Stimulated activated CD4-positive, alpha-beta T cell treated with anti-CD3 and anti-CD28 coated beads, Interleukin-1b, Interleukin-23, amount 100 ng/mL, for 4 hours (primary cell): ENCODE results near the gene SOX1.

ENCODE experiments used
- DNase-seq, 2 donors: peaks; one replicate each; pipeline ENCODE4 v3.0.0-alpha.2; 2020; ENCODE audit warnings: low read depth in 2 of 2

The SOX1 gene

GRCh38 chr13:112072534-112073244 lies 5.7 kb downstream of the SOX1 start:
- no peak for DNase-seq

GRCh38 chr13:112073245-112074138 lies 6.5 kb downstream of the SOX1 start:
- DNase-seq, result no peak

GRCh38 chr13:112074139-112074865 lies 7.4 kb downstream of the SOX1 start:
- DNase-seq, result no peak

GRCh38 chr13:112077729-112078128 lies 10.8 kb downstream of the SOX1 start:
- no peak for DNase-seq

GRCh38 chr13:112078216-112078615 lies 11.3 kb downstream of the SOX1 start:
- DNase-seq, result no peak

- DNase-seq, result no peak
Measured at GRCh38 chr13:112078879-112079531, 12.1 kb downstream of the SOX1 start.

GRCh38 chr13:112079696-112080095 lies 12.7 kb downstream of the SOX1 start:
- no peak for DNase-seq

GRCh38 chr13:112083971-112084370 lies 17.0 kb downstream of the SOX1 start:
- no peak for DNase-seq

- DNase-seq, result no peak
Measured at GRCh38 chr13:112092453-112092852, 25.5 kb downstream of the SOX1 start.

GRCh38 chr13:112095354-112095753 lies 28.4 kb downstream of the SOX1 start:
- no peak for DNase-seq

GRCh38 chr13:112096959-112097358 lies 30.0 kb downstream of the SOX1 start:
- no peak for DNase-seq

- no peak for DNase-seq
Measured at GRCh38 chr13:112097770-112098169, 30.8 kb downstream of the SOX1 start.

- no peak for DNase-seq
Measured at GRCh38 chr13:112098699-112099098, 31.8 kb downstream of the SOX1 start.

- no peak for DNase-seq
Measured at GRCh38 chr13:112101360-112101930, 34.5 kb downstream of the SOX1 start.

- DNase-seq, result no peak
Measured at GRCh38 chr13:112102243-112102642, 35.3 kb downstream of the SOX1 start.

- DNase-seq, result no peak
Measured at GRCh38 chr13:112103260-112103838, 36.4 kb downstream of the SOX1 start.

- no peak for DNase-seq
Measured at GRCh38 chr13:112103961-112104880, 37.3 kb downstream of the SOX1 start.

- no peak for DNase-seq
Measured at GRCh38 chr13:112104881-112105234, 37.9 kb downstream of the SOX1 start.

GRCh38 chr13:112105244-112105681 lies 38.3 kb downstream of the SOX1 start:
- no peak for DNase-seq

GRCh38 chr13:112105892-112106291 lies 38.9 kb downstream of the SOX1 start:
- no peak for DNase-seq
